Right lobe of liver (tissue), 6 donors: Measurements from ENCODE around the gene DENND6A. TPM values are rescaled to one million over a fixed set of nuclear protein-coding genes. Genes with fewer than 3 reads are reported as not detected.
"Not testable (repeated sequence)": the region's sequence is repeated elsewhere in the genome, so short reads cannot be mapped to it uniquely, and the experiment has no call there.

ENCODE experiments used
- ATAC-seq, 4 donors: fragments of 200-7000 bp; cut with Tn5 transposase; one replicate each; pipeline ENCODE4 v1.9.1; 2020; ENCODE audit warnings: mild to moderate bottlenecking in 4 of 4, moderate library complexity in 4 of 4
- DNase-seq, 3 donors: peaks; one replicate each; pipeline ENCODE4 v3.0.0-alpha.2; 2020
- H3K27ac ChIP-seq, 3 donors: fragments of 200-600 bp; one replicate each; pipeline ENCODE4 v1.8.0; 2022
- H3K27me3 ChIP-seq, 2 donors: fragments of 200-600 bp; one replicate each; pipeline ENCODE4 v1.8.0; 2022
- H3K36me3 ChIP-seq, 4 donors: fragments of 200-600 bp; sonication (generic) in 1 of 4; one replicate each; pipeline versions ENCODE4 v1.5.1 to v1.8.0; 2017 to 2022; ENCODE audit warnings: control low read depth in 1 of 4
- H3K4me1 ChIP-seq, 4 donors: fragments of 200-600 bp; sonication (generic) in 1 of 4; one replicate each; pipeline versions ENCODE4 v1.5.1 to v1.8.0; 2017 to 2022; ENCODE audit warnings: control low read depth in 1 of 4
- H3K4me3 ChIP-seq, 3 donors: fragments of 200-600 bp; one replicate each; pipeline ENCODE4 v1.8.0; 2022
- H3K9me3 ChIP-seq, 4 donors: fragments of 200-600 bp; sonication (generic) in 1 of 4; one replicate each; pipeline versions ENCODE4 v1.5.1 to v1.8.0; 2017 to 2022; ENCODE audit warnings: control low read depth in 1 of 4
- CTCF ChIP-seq, 4 donors: fragments of 200-600 bp in 3 of 4; fragments of 450-650 bp in 1 of 4; IDR thresholded peaks; one replicate each; pipeline versions ENCODE4 v1.5.1 to v1.8.0; 2016 to 2022; ENCODE audit warnings: antibody characterized with exemption in 4 of 4, mild to moderate bottlenecking in 2 of 4
- POLR2A ChIP-seq: fragments of 450-650 bp; IDR thresholded peaks from one replicate; pipeline ENCODE4 v1.6.1; 2017; ENCODE audit warnings: antibody characterized with exemption, mild to moderate bottlenecking
- WGBS: methylation state at CpG from one replicate; pipeline ENCODE4 v1.1.6; 2018; ENCODE audit warnings: low coverage, low lambda C conversion rate; ENCODE audit not compliant: insufficient coverage; ENCODE audit errors: missing lambda C conversion rate; 5-methylcytosine and 5-hydroxymethylcytosine counted together
- intact Hi-C, 2 donors: fragments of 100-400 bp; cut with DNase I; formaldehyde crosslinking; loops; one replicate each; pipeline versions ENCODE4 v1.11.2 to v1.14.1; 2022
- total RNA-seq, 6 experiments: library from RNA; depleted of rRNA in 2 of 6; stranded (reverse); fragments of >200 nt in 2 of 6; fragmentation: NEBNext Ultra II Directional in 3 of 6; extraction: Animal tissue kit (Norgen Biotek cat#: 25700) in 3 of 6; gene quantifications; one replicate each; pipeline versions ENCODE4 v1.1.0 to v1.2.4, GENCODE V29; 2016 to 2023
- donor health status: DM: no; HTN: yes; CAD: no.
- donor health status: DM: no; HTN: no; CAD: no.
- donor health status: DM: no; HTN: no; CAD: no.
- donor health status: DM: no; HTN: yes; CAD: no.
- donor health status: DM: no; HTN: yes; CAD: no.

Gene DENND6A
- total RNA-seq, 6 experiments from 2014 or later = 5.5 to 11.0 (median 9.2) TPM

GRCh38 chr3:57706462-57706861 lies 13.6 kb upstream of the DENND6A start:
- DNase-seq = no peak
- no peak for TF ChIP-seq CTCF (IDR thresholded peaks at IDR 0.05)
- TF ChIP-seq POLR2A = no peak
- WGBS = 61% methylated on average over 3 of the region's 3 CpGs

GRCh38 chr3:57705351-57705750 lies 12.5 kb upstream of the DENND6A start:
- DNase-seq, ATAC-seq, H3K4me1 ChIP-seq, H3K27ac ChIP-seq, H3K9me3 ChIP-seq, H3K4me3 ChIP-seq, intact Hi-C loops, H3K36me3 ChIP-seq, H3K27me3 ChIP-seq: not testable (repeated sequence)
- 93% methylated on average over 2 of the region's 3 CpGs for WGBS

More at GRCh38 chr3:57706462-57706861, 13.6 kb upstream of the DENND6A start:
- ATAC-seq = peak in 2 of 4 donors; percentile 27 to 48
- Histone ChIP-seq H3K4me1 (no peaks in the 10 kb centered on the region), H3K36me3 (no peaks in the 10 kb centered on the region), H3K27ac (no peak overlapping the region), H3K9me3 (no peaks in the 10 kb centered on the region), H3K27me3 (no peaks in the 10 kb centered on the region), H3K4me3 (no peak overlapping the region)
- intact Hi-C loops = no loop called here

- DNase-seq (no peak), ATAC-seq (no peak)
- no peaks in the 10 kb centered on the region for H3K9me3 ChIP-seq
- TF ChIP-seq POLR2A = no peak
- no peak for TF ChIP-seq CTCF (IDR thresholded peaks at IDR 0.05)
- no peaks in the 10 kb centered on the region for H3K36me3 ChIP-seq
- H3K27ac ChIP-seq = no peak overlapping the region
- no peaks in the 10 kb centered on the region for H3K27me3 ChIP-seq
- H3K4me3 ChIP-seq = no peak overlapping the region
- WGBS = 79% methylated on average over 6 of the region's 6 CpGs
- no peaks in the 10 kb centered on the region for H3K4me1 ChIP-seq
- intact Hi-C loops = no loop called here
Observed at GRCh38 chr3:57701781-57702180, 8.9 kb upstream of the DENND6A start.

GRCh38 chr3:57700737-57701136 lies 7.9 kb upstream of the DENND6A start:
- H3K36me3 ChIP-seq = no peaks in the 10 kb centered on the region
- no peak overlapping the region for H3K4me3 ChIP-seq
- no peak overlapping the region for H3K27ac ChIP-seq
- intact Hi-C loops = no loop called here
- DNase-seq (no peak), ATAC-seq (no peak)
- no peaks in the 10 kb centered on the region for H3K27me3 ChIP-seq
- WGBS = 63% methylated on average over 1 of the region's 9 CpGs
- H3K9me3 ChIP-seq = no peaks in the 10 kb centered on the region
- no peaks in the 10 kb centered on the region for H3K4me1 ChIP-seq
- TF ChIP-seq CTCF (IDR thresholded peaks at IDR 0.05) (no peak), POLR2A (no peak)

- TF ChIP-seq POLR2A = no peak
- TF ChIP-seq CTCF (IDR thresholded peaks at IDR 0.05) = no peak
- no peaks in the 10 kb centered on the region for H3K27me3 ChIP-seq
- no peaks in the 10 kb centered on the region for H3K36me3 ChIP-seq
- DNase-seq (no peak), ATAC-seq (no peak)
- H3K27ac ChIP-seq = no peak overlapping the region
- H3K9me3 ChIP-seq = no peaks in the 10 kb centered on the region
- WGBS = 100% methylated on average over 1 of the region's 2 CpGs
- intact Hi-C loops = no loop called here
- no peaks in the 10 kb centered on the region for H3K4me1 ChIP-seq
- no peak overlapping the region for H3K4me3 ChIP-seq
Observed at GRCh38 chr3:57699591-57699990, 6.7 kb upstream of the DENND6A start.
